ENCODE data around the gene MLST8. TPM values are rescaled to one million over a fixed set of nuclear protein-coding genes. Genes with fewer than 3 reads are reported as not detected.

The MLST8 gene
- 10 to 100 TPM; 16.6 to 21.4 TPM for total RNA-seq
- long read RNA-seq, donor 1, transcript MLST8-232 (9 exons, 1,870 nt): major isoform, 6 of 20 reads
- long read RNA-seq, donor 1, partial matches to known transcripts: 3 of 20 reads
- long read RNA-seq, donor 1, other reads (novel, unspliced or antisense): 5 of 20 reads
- long read RNA-seq, donor 2, transcript MLST8-215 (9 exons, 1,861 nt): minor isoform, 16 of 136 reads
- long read RNA-seq, donor 2, transcript MLST8-232 (9 exons, 1,870 nt): major isoform, 47 of 136 reads
- long read RNA-seq, donor 2, transcript MLST8-203 (9 exons, 1,691 nt): minor isoform, 13 of 136 reads
- long read RNA-seq, donor 2, transcript MLST8-221 (8 exons, 1,403 nt): minor isoform, 8 of 136 reads
- long read RNA-seq, donor 2, partial matches to known transcripts: 14 of 136 reads
- long read RNA-seq, donor 2, other reads (novel, unspliced or antisense): 20 of 136 reads

DNA sequence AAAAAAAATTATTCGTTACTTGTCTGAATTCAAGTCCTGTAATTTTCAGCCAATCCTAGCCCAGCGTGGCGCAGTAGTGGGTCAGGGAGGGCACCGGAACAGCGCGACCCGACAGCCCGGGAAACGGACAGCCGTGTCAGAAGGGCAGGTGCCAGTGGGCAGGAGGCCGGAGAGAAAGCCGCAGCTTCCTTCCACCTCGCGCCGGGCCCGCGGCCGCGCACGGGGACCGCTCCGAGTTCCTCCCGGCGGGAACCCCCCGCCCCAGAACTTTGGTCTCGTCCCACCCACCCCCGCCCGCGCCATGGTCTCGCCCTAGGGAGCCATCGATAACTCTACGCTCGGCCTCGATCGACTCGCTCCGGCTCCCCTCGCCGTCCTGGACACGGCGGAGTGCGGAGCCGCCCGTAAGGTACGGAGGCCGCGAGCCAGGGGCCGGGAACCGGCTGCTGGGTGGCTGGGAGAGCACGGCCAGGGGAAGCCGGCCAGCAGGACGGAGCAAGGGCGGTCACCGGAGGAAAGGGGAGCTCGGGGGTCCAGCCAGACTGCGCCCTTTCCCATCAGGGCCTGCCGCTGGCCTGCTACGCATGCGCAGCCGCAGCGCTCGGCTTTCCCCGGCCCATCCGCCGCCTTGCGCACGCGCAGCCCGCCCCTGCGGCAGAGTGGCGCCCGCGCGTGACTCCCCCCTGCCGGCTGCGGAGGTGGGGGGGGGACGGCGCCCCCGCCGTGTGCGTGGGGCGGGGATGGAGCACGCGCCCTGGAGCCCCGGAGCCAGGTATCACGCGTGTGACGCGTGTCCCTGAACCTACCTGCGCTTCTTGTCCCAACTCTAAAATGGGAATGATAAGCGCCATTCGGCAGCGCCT is at the start of gene MLST8:
TSS of gene MLST8 (plus strand) at position 351 of the 863 bp plus-strand sequence. CDS start 632 bp downstream, outside the sequence.
- peak; percentile 95 for DNase-seq (ENCODE audit: low spot score)
- intact Hi-C loops (cut with DNase I): loop anchor here in 1 of 2 donors (10.0 kb wide), 1 partner anchor 319 kb away; the partner anchor contains the start of gene AMDHD2

- no peak for DNase-seq (ENCODE audit: low spot score)
- intact Hi-C loops (cut with DNase I): no loop called here
Observed at GRCh38 chr16:2155977-2156848, 49.0 kb upstream of the MLST8 start.

DNA sequence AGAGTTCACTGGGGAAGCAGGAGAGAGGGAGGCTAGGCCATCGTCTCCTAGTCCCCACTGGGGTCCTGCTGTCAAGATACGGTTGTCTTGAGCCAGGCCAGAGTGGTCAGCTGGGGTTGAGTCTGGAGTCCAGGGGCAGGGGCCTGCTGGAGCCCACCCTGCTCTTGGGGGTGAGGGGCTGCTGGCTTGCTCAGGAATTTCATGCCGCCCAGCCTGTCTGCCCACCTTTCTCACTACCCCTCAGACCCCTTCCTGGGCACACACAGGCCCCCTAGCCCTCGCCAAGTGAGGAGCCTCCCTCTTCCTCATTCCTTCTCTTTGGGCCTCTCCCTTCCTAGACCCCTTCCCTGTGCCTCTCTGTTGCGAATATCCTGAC is 48.4 kb upstream of the MLST8 start:
- DNase-seq (ENCODE audit: low spot score): no peak
- intact Hi-C loops (cut with DNase I): no loop called here

DNA sequence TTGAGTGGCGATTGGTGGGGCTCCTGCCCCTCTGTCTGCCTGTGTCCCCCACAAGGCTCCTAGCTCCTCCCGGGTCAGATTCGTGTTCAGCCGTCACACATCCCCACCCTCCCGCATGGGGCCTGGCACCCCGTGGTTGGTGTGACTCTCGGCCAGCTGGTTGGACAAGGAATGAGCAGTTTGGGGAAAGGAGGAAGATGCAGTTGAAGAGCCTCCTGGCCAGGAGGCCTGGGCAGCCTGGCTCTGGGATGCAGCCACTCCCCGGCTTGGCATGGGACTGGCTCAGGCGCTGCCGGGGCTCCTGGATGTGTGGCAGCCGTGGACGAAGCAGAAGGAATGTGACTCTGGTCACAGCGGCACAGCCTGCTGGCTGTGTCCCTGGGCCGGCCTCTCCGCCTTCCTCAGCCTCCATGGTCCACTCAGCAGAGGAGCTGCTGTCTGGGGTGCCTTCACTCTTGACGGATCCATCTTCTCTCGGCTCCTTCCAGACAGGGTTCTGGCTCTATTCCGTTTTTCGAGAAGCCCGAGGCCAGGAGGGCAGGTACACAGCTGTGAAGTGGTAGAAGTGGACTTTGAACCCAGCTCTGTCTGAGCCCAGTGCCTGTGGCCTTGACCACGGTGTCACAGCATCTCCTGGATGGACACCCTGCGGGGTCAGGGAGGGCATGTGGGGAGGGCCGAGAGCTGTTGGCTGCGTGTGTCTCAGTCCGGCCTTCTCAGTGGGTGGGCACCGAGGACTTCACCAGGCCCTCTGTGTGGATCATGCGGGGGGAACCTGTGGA is 47.6 kb upstream of the MLST8 start:
- no peak for DNase-seq (ENCODE audit: low spot score)
- intact Hi-C loops (cut with DNase I): no loop called here

DNA sequence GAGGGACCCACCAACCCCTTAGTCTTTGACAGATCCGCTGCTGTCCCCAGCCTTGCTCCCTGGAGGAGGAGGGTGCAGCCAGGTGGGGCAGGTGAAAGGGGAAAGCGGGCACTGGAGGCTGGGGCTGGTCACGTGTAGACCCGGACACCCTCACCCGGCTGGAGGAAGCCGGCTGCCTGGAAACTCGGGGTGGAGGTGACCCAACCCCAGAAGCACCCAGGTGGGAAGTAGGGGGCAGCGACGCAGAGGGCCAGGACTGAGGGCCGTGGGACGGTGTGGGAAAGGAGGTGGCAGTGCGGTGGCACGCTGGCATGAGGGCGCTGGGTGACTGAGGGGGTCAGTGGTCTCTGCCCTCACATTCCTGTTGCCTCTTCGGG is 47.0 kb upstream of the MLST8 start:
- DNase-seq (ENCODE audit: low spot score): no peak
- intact Hi-C loops (cut with DNase I): no loop called here

DNA sequence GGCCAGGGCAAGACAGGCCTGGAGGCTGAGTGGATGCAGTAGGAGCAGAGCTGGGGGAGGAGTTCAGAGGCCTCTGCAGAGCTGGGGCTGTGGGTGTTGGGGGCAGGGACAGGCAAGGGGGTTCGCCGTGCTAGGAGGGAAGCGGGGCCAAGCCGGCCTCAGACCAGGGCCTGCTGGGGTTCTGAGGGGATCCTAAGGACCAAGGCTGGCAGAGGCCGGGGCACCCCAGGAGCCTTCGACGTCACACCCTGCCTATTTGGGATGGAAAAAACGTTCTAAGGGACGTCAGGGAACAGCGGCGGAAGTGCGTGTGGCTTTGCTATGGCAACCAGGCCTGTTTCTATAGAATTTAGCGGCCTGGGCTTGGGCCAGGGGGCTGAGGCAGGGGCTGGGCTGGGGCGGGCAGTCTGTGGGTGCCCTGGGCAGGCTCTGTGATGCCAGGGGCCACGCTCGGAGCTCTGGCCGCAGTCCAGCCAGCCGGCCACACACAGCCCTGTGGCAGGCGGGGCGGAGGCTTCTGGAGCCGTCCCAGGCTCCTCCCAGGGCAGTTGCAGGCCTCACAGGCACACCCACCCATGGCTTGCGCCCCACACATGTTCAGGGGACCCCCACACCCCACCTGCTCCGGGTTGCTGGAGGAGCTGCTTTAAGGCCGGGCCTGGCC is 45.9 kb upstream of the MLST8 start:
- peak; percentile 92 for DNase-seq (ENCODE audit: low spot score)
- intact Hi-C loops (cut with DNase I): no loop called here

- intact Hi-C loops (cut with DNase I): loop anchor here in 1 of 2 donors (10.0 kb wide), 1 partner anchor 114 kb away; no protein-coding TSS in a partner anchor
- peak; percentile 91 for DNase-seq (ENCODE audit: low spot score)
Observed at GRCh38 chr16:2160915-2161551, 44.2 kb upstream of the MLST8 start.

DNA sequence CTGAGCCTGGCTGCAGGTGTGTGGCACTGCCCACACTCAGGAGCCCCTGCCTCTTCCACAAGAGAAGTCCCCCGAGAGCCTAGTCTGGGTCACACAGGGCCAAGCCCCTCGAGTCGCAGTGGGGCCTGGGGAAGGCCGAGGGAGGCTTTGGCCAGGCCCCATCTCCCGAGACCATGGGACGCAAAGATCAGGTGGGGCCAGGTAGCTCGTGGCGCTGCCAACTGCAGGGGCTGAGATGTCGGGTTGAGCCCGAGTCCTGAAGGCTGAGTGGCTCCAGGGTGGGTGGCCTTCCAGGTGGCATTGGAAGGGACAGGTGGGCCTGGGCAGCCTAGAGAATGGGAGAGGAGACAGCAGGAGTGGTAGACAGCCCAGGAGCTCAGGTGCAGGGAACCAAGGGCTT is 43.3 kb upstream of the MLST8 start:
- intact Hi-C loops (cut with DNase I): loop anchor here in 1 of 2 donors (10.0 kb wide), 1 partner anchor 113 kb away; no protein-coding TSS in a partner anchor
- no peak for DNase-seq (ENCODE audit: low spot score)

GRCh38 chr16:2162676-2163118 is 42.6 kb upstream of the MLST8 start:
- intact Hi-C loops (cut with DNase I): loop anchor here in 1 of 2 donors (10.0 kb wide), 1 partner anchor 112 kb away; no protein-coding TSS in a partner anchor
- no peak for DNase-seq (ENCODE audit: low spot score)

- DNase-seq (ENCODE audit: low spot score): no peak
- intact Hi-C loops (cut with DNase I): loop anchor here in 1 of 2 donors (10.0 kb wide), 1 partner anchor 111 kb away; no protein-coding TSS in a partner anchor
Observed at GRCh38 chr16:2163211-2163881, 41.9 kb upstream of the MLST8 start.

DNA sequence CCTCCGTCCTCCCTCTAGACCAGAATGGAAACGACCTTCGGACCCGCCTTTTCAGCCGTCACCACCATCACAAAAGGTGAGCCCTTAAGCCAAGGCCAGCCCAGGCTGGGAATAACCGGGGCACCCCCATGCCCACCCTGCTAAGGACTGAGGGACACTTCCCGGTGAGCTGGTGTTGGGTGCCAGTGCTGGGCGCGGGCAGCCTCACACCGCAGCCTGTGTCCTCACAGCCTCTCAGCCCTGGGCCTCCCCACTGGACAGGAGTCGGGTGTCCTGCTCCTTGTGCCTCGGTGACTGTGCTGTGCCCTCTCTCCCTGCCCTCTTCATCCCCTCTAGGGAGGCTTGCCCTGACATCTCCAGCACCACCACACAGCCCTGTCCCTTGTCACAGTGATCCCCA is 39.4 kb upstream of the MLST8 start:
- intact Hi-C loops (cut with DNase I): loop anchor here in 1 of 2 donors (10.0 kb wide), 1 partner anchor 109 kb away; no protein-coding TSS in a partner anchor
- no peak for DNase-seq (ENCODE audit: low spot score)

- DNase-seq (ENCODE audit: low spot score): no peak
- intact Hi-C loops (cut with DNase I): loop anchor here in 1 of 2 donors (10.0 kb wide), 1 partner anchor 108 kb away; no protein-coding TSS in a partner anchor
Observed at GRCh38 chr16:2166263-2167067, 38.8 kb upstream of the MLST8 start.

DNA sequence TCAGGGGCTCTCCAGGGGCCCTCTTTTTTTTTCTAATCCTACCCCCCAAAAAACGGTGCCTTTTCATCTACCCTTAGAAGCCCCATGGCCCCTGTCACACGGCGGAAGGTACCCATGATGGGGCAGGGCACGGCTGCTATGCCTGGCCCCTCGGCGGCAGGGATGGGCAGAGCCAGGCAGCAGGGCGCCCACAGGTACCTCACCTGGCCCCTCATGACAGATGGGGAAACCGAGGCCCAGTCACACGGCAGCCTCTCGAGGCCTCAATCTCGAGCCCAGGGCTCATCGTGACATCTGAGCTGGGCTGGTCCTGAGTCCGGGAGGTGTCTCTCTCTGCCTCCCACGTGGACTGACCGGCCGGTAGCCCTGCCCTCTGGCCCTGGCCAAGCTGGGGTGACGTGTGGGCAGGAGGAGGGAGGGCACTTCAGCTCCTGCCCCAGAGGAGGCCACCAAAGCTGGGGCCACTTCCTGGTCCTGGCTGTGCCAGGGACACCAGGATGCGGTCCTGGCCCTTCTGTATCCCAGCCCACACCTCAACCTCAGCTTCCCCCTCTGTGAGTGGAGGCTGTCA is 38.1 kb upstream of the MLST8 start:
- DNase-seq (ENCODE audit: low spot score): no peak
- intact Hi-C loops (cut with DNase I): loop anchor here in 1 of 2 donors (10.0 kb wide), 1 partner anchor 108 kb away; no protein-coding TSS in a partner anchor

DNA sequence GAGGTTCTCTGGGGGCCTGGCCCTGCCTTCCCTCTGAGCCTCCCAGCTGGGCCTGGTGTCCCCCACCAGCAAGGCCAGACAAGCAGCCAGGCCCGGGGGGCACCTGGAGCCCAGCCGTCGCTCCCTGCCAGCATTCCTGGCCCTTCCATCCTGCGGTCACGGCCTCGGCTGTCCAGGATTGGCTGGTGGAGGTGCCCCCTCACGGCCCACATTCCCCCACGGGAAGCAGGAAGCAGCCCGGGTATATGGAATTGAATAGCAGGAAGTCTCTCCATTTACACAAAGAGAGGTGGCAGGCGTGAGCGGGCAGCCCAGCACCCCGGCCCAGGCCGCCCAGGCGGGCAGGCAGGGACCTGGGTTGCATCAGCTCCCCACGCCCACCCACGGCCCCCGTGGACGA is 35.2 kb upstream of the MLST8 start:
- DNase-seq (ENCODE audit: low spot score): no peak

More for the DNA sequence above, 35.2 kb upstream of the MLST8 start:
- intact Hi-C loops (cut with DNase I): no loop called here
